ENCODE measurements around the gene SIRPA.

SIRPA gene

DNA sequence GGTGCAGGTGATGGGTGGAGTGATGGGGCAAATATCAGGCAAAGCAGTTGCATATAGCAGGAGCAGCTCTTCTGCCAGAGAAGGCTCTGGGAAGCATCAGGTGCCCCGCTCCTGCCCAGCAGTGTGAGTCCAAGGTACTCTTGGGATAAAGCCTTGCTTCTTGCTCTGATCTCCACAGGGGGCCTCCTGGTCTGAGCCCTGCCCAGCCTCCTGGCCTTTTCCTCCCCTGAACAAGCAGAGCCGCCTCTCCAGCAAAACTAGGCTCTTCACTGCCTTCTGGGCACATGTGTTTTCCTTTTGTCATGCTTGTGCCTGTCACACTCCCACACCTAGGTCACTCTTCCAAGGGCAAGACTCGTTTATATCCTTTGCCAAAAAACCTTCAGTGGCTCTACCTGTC, 34.3 kb downstream of the SIRPA start:
- TF ChIP-seq, protein P1, sequence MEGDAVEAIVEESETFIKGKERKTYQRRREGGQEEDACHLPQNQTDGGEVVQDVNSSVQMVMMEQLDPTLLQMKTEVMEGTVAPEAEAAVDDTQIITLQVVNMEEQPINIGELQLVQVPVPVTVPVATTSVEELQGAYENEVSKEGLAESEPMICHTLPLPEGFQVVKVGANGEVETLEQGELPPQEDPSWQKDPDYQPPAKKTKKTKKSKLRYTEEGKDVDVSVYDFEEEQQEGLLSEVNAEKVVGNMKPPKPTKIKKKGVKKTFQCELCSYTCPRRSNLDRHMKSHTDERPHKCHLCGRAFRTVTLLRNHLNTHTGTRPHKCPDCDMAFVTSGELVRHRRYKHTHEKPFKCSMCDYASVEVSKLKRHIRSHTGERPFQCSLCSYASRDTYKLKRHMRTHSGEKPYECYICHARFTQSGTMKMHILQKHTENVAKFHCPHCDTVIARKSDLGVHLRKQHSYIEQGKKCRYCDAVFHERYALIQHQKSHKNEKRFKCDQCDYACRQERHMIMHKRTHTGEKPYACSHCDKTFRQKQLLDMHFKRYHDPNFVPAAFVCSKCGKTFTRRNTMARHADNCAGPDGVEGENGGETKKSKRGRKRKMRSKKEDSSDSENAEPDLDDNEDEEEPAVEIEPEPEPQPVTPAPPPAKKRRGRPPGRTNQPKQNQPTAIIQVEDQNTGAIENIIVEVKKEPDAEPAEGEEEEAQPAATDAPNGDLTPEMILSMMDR (IDR thresholded peaks at IDR 0.05; ENCODE audit: low read depth, low read length, missing control alignments): no peak
- no peak for DNase-seq (ENCODE audit: low read depth)
- in situ Hi-C loops (cut with HindIII; ENCODE audit: low sequenced_read_pairs): no loop called here
- no peak overlapping the region for H3K4me3 ChIP-seq (ENCODE audit: low read depth, low read length)

DNA sequence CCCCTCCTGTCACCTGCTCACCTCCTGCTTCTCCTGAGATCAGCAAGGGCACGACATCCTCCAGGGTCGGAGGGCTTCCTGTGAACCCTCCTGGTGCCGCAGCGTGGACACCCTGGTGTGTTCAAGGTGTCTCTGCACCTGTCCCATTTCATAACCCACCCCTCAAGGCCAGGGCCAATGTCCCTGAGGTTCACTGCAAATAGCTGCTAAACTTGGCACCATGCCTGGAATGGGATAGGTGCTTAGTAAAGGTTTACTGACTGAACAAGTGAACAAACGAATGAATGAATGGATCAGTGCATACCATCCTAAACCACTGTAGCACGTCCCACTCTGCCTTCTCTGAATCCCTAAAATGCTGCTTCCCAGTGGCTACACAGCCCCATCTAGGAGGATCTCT, 35.0 kb downstream of the SIRPA start:
- H3K4me3 ChIP-seq (ENCODE audit: low read depth, low read length): no peak overlapping the region
- TF ChIP-seq, protein P1 (IDR thresholded peaks at IDR 0.05; ENCODE audit: low read depth, low read length, missing control alignments): no peak
- in situ Hi-C loops (cut with HindIII; ENCODE audit: low sequenced_read_pairs): no loop called here
- DNase-seq (ENCODE audit: low read depth): no peak

DNA sequence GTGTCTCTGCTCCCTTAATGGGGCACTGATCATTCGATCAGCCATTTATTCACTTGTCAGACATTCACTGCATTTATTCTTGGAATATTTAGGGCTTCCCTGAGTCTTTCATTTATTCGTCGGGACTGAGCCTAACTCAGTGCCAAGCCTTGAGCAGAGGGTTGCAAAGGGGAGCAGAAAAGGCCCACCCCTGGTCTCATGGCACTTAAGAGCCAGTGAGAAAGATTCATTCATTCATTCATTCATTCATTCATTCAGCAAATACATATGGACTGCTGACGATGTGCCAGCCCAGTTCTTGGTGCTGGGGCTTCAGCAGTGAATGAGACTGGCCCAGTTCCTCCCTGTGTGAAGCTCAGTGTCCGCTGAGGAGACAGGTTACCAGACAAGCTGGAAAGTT, 36.6 kb downstream of the SIRPA start:
- H3K4me3 ChIP-seq (ENCODE audit: low read depth, low read length): no peak overlapping the region
- TF ChIP-seq, protein P1 (IDR thresholded peaks at IDR 0.05; ENCODE audit: low read depth, low read length, missing control alignments): no peak
- no peak for DNase-seq (ENCODE audit: low read depth)
- in situ Hi-C loops (cut with HindIII; ENCODE audit: low sequenced_read_pairs): no loop called here

DNA sequence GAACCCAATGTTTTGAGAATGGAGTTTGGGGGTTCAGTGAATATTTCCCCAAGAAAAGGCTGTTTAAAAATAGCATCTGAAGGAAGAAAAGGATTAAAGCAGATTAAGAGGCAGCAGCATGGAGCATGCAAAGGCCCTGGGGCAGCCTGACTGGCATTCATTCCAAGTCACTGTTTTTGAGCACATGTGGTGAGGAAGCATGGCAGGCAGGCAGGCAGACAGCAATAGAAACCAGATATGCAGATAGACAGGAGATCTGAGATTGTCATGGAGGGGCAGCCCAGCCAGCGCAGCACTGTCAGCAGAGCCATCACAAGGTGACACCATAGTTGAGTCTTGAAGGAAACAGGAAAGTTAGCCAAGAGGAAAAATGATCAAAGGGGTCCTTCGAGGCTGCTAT, 37.8 kb downstream of the SIRPA start:
- in situ Hi-C loops (cut with HindIII; ENCODE audit: low sequenced_read_pairs): no loop called here
- H3K4me3 ChIP-seq (ENCODE audit: low read depth, low read length): no peak overlapping the region
- no peak for DNase-seq (ENCODE audit: low read depth)
- TF ChIP-seq, protein P1 (IDR thresholded peaks at IDR 0.05; ENCODE audit: low read depth, low read length, missing control alignments): no peak

DNA sequence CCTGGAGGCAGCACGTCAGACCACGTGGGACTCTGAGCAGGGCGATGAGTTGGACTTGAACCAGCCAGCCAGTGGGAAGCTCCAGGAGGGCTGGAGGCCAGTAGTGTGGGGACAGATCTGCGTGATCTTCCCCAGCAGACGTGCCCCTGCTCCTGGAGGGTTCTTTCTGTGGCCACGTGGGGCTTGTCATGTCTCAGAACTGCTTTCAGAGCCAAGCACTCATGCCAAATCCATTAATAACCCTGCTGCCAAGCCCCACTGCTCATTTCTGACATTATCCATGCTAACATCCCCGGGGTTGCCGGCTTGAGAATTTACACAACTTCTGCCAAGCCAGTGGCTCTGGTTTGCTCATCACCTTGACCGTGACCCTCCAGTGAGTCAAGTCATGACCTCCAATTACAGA, 38.3 kb downstream of the SIRPA start:
- TF ChIP-seq, protein P1 (IDR thresholded peaks at IDR 0.05; ENCODE audit: low read depth, low read length, missing control alignments): no peak
- in situ Hi-C loops (cut with HindIII; ENCODE audit: low sequenced_read_pairs): no loop called here
- H3K4me3 ChIP-seq (ENCODE audit: low read depth, low read length): no peak overlapping the region
- DNase-seq (ENCODE audit: low read depth): no peak

DNA sequence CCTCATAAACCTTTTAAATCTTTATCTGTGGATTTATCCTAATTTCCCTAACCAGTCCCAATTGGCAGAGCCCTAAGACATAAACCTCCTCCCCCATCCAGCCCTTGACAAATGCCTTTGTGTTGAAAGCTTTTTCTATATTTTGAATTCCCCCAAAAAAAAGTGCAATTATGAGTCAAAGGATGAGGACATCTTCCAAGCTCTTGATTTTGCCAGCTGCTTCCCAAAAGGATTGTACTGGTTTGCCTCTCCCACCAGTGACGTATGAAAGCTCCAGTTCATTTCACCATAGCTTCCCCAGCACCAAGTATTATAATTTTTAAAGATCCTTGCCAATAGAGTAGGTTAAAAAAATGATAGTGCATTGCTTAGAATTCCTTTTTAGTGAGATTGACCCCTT, 38.9 kb downstream of the SIRPA start:
- no peak for DNase-seq (ENCODE audit: low read depth)
- H3K4me3 ChIP-seq (ENCODE audit: low read depth, low read length): no peak overlapping the region
- in situ Hi-C loops (cut with HindIII; ENCODE audit: low sequenced_read_pairs): no loop called here
- TF ChIP-seq, protein P1 (IDR thresholded peaks at IDR 0.05; ENCODE audit: low read depth, low read length, missing control alignments): no peak

Data from astrocyte of the cerebellum (primary cell).